NCI-H1092 treated with DMSO at 0.1 percent for 48 hours (cell line): ENCODE measurements around the gene MLLT10.
"Not testable (repeated sequence)": the region's sequence is repeated elsewhere in the genome, so short reads cannot be mapped to it uniquely, and the experiment has no call there.

Experiments used
- DNase-seq: peaks from one replicate; lab custom pipeline; 2025; lab: John Stamatoyannopoulos, UW

MLLT10 gene

DNA sequence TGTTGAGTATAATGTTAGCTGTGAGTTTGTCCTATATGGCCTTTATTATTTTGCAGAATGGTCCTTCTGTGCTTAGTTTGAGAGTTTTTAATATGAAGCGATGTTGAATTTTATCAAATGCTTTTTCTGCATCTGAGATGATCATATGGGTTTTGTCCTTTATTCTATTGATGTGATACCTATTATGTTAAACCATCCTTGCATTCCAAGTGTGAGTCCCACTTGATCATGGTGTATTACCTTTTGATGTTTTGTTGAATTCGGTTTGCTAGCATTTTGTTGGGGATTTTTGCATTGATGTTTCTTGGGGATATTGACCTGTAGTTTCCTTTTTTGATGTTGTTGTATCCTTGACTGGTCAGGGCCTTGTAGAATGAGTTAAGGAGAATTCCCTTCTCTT, 166.4 kb downstream of the MLLT10 start:
- no peak for DNase-seq

DNA sequence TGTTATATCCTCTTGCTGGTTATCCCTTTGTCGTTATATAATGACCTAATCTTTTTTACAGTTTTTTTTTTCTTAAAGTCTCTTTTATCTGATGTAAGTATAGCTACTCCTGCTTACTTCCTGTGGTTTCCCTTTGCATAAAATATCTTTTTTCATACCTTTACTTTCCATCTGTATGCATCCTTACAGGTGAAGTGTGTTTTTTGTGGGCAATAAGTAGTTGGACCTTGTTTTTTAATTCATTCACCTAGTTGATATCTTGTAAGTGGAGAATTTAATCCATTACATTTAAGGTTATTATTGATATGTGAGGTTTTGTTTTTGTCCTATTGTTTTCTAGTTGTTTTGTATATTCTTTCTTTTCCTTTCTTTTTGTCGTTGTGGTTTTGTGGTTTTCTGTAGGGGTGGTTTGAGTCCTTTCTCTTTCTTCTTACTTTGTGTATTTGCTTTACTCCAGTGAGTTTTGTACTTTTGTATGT, 168.6 kb downstream of the MLLT10 start:
- DNase-seq, result no peak

DNA sequence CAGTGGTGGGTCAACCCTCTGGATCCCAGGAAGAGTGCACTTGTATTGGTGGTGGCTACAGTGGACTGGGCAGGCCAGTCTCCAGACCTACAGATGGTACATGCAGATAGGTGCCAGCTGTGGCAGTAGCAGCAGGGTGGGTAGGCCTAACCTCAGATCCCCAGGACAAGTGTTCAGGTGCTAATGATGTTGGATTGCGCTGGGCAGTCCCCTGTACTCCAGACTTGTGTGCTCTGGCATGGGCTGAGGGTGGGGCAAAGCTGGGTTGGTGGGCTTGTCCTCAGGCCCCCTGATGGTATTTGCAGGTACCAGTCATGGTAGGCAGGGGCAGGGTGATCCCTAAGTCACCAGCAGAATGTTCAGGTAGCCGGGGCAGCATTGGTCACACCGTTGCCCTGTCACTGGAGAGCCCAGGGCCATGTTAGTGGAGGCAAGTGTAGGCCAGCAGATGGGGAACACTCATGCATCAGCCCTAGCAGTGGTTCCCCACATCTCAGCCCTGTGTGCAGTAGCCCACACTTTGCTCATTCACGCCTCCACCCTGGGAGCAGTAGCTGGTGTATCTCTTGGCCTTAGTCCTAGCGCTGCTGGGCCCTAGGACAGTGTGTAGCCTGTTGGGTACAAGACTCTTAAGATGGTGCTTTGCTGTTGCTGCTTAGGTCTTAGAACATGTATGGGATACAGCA, 171.3 kb downstream of the MLLT10 start:
- DNase-seq, result no peak

DNA sequence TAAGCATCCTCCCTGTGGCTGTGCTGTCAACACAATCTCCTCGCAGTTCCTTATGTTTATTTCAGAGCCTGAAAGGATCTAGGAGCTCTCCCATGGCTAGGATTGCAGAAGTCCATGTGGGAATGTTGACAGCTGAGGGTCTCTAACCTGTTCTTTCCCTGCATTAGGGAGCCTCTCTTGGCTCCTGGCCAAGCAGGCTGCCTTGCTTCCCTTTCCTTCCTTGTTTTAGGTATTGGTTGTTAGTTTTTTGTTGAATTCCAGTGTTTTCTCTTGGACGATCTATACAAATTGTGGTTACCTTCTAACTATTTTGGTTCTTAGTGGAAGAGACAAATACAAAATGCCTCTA, 171.8 kb downstream of the MLLT10 start:
- DNase-seq, result no peak

DNA sequence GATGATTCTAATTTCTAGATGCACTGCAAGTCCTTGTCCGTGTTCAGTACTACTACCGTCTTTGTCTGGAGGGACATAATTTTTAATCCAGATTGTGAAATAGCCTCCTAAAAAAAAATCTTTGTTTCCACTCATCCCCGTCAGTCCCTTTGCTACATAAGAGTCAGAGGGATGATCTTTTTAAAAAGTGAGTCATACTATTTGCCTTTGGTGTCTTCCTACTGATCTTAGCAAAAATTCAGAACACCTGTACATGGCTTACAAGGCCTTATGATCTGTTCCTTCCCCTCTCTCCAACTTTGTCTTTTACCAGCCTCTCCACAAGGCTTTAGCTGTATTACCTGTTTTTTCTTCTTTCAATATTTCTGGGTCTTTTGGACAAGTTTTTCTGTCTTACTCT, 173.5 kb downstream of the MLLT10 start:
- DNase-seq, result no peak

DNA sequence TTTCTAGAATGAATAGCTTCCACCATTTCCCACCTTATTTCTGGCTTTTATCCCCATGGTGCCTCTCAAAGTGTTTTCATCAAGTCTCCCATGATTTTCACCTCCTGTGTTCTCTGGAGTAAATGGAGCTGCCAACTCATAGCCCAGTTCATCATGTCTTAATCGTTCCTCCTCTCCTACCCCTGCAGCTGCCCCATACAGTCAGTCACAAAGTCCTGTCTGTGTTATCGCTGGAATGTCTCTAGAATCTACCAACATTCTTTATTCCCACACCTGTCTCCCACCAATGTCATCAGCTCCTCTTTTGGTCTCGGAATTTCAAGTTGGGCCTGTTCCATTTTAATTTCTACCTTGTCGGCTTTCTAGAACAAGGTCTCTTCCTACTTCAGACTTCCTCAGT, 178.9 kb downstream of the MLLT10 start:
- no peak for DNase-seq

DNA sequence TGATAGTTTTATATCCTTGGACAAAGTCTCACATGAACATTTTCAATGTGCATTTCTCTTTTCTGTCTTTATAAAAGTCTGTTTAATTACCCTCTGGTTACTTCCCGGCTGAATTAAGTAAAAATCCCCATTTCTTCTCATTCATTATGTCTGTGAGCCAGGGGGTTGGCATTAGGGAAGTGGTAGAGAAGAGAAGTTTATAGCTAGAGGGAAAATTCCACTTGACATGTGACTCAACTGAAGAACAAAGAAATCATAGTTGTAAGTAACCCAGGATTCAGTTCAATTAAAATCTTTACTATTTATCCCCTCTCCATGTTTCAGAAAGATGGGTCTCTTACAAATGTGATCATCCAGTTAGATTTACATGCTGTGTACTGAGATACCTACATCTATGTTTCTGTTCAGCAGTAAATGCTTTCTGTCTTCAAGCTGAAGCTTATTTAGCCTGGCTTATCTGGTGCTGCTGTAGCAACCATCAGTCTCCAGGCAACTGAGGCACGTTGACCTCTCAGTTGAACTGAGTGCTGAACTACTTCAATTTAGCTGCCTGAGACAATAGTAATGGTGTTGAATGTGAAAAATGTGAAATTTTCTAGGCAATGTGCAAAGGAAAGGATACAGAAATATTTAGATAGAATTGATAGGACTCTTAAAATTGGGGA, 181.6 kb downstream of the MLLT10 start:
- no peak for DNase-seq

DNA sequence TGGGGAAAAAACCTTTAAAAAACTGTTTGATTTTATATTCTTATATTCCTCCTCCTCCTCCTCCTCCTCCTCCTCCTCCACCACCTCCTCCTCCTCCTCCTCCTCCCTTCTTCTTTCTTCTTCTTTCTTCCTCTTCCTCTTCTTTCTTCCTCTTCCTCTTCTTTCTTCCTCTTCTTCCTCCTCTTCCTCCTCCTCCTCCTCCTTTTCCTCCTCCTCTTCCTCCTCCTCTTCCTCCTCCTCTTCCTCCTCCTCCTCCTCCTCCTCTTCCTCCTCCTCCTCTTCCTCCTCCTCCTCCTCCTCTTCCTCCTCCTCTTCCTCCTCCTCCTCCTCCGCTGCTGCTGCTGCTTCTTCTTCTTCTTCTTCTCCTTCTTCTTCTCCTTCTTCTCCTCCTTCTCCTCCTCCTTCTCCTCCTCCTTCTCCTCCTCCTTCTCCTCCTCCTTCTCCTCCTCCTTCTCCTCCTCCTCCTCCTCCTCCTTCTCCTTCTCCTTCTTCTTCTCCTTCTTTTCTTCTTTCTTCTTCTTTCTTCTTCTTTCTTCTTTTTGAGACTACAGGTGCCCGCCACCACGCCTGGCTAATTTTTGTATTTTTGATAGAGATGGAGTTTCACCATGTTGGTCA, 183.5 kb downstream of the MLLT10 start:
- DNase-seq, result not testable (repeated sequence)

DNA sequence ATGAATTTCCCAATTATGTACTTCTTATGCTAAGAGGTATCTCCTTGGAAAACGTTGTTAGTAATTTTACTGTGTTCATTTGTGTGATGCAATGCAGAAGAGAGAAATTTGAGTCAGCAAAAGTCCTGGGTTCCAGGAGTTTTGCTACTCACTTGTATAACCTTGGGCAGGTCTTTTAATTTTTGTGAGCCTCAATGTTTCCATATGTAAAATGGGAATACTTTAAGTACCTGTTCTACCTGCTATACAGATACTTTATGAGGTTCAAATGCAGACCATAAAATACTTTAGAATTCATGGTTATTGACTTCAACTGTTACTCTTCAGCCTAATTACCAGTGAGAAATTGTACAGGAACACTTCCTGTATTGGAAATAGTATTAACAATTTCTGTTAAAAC, 185.5 kb downstream of the MLLT10 start:
- DNase-seq, result no peak

DNA sequence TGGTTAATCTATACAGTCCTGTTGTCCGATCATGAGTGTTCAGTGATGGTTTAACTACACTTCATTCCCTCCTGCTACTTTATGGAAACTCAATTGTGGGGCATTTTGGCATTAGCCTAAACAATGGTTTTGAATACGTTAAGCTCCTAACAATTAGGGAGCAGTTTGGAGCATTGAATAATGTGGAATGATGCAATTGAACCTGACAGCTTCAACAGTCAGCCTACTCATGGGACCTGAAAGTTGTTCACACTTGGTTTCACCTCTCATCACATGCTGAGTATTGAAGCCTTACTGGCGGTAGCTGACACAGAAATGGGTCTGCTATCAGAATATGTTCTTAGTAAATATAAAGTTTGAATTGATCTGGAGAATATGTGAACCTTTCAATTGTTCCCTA, 186.1 kb downstream of the MLLT10 start:
- no peak for DNase-seq

DNA sequence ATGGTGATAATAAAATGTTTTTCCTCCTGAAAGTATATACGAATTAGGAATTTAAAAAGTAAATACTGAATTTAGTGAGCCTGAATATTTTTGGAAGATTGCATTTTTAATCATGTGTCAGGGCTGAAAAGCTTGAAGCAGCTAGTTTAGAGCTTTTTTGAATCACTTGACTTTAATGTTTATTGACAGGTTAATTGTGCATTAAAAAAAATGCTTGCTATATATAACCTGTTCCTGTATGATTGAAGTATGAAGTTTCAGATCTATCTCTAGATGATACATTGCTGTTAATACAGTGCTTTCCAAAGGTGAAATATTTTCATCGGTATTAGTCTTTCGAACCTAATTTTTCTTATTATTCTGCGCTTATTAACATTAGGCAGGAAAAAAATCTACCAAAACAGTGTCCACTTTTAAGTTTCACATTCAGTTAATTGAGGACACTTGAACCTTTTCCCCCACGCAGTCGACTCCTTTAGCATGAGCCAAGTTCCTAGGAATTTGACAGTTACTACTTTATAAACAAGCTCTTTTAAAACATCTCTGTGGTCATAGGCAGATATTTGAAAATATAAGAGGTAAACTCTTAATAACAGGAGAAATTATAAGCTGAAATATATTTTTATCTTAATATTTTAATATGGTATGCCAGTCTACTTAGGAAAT, 187.1 kb downstream of the MLLT10 start:
- DNase-seq, result no peak

DNA sequence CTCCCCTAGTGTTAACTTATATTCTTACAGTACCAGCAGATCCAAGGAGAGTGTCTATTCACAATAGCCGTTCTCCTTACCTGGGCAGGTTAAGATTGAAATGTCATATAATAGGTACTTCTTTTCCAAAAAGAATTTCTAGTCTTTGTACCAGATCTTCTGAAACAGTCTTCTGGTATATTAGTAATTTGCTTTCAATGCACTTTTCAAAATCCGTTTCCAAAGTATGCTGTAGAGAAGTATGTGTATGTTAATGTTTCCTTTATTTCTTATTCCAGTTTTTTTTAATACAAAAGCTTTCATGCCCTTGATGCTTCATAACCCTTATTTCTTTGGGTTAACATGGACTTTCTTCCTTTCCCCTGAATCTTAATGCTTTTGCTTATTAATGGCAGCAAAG, 188.2 kb downstream of the MLLT10 start:
- no peak for DNase-seq

DNA sequence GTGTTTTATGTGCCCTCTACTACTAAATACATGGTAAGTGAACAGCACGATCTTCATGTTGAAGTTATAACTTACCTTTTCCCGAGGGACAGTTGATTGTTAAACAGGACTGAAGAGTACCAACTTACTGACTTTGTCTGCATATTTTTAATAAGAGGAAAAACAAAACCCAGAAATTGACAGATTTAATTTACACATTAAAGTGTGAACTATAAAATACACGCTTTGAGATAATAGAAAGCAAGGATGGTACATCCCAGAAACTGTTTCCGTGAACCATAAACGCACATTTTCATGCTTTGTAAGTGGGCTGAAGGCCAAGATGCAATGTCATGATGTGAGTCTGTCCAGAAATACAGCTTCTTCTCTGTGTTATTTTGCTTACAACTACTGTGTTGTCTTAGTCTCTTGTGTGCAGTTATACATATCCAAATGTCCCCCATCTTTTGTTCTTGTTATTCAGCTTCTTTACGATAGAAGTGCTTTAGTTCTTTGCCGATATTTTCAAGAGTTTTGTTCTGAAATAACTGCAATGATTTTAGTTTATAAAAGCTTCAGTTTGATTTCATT, 190.1 kb downstream of the MLLT10 start:
- DNase-seq, result no peak

DNA sequence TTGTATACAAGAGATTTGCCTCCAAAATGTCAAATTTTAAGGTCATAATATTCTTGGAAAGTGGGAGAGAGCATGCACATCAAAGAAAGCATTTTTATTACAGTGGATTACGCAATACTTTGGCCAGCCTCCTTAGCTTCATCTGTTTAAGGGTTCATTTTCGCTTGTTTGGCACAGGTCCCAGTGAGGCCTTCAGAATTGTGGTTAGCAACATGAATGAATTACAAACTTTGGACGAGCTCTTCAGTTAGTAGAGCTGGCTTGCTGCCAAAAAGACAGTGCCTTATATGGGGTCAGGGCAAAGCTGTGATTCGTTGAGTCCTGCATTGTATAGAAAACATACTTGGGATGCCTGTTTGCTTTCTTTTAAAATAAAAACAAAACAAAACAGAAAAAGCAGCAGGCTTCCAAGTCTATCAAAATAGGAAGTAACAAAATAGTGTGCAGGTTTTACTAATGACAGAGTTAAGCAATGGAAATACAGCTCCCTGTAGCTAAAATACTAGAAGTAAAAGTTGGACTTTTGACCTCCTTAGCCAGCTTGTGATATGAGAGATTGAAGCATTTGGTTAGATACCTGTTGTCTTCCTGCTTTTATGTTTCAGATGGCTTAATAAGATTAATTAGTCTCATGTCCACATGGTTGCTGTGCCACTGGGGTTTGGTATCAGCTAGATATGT, 190.8 kb downstream of the MLLT10 start:
- DNase-seq, result peak; percentile 95

DNA sequence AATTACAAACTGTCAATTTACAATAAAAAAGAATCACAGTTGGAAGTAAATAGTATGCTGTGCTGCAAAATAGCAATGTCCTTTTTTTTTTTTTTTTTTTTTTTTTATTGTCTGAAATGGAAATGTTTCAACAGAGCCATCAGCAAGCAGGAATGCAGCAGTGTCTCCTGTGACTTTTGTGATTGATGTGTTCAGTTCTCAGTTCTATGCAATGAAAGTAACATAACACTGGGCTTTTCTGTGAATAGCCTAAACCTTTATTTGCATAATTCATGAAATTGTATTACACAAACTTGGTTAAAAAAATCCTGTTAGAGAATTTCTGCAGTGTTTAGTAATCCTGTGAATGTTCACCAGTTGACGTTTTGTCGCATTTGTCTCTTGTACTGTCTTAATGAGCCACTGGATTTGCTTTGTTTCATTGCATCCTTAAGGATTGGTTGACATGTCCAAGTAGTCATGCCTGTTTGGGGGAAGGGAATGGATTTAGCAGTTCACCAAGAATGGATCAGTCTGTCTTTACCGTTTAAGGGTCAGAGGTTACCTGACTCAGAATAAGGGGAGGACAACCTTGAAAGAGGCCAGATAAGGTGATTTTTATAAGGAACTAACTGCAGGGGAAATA, 192.7 kb downstream of the MLLT10 start:
- DNase-seq, result no peak

DNA sequence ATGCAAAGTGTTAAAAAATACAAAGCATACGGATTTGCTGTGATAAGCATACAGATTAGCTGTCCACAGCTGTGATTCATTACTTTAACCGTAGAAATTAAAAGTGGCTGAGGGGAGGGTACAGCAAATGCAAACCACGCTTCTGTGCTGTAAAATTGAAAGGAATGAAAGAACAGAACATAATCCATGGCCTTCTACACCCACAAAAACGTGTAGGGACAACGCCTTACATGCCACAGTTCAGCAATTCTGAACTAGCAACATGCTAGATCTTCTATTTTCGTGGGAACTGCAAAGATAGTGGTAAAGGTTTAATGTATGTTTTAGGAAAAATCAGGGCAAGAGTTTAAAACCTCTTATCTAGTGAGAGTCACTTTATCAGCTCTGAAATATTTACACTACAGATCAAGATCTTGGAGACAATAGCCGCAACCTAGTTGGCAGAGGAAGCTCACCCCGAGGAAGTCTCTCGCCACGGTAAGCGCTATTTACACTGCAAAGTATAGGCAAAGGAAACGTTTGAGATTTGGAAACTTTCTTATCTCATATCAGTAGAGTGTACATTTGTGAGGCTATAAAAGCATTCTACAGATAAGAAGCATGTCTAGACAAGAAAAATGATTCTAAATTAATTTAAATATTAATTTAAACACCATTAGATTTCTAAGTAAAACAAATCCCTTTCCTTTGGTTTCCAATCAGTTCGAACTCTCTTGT, 193.6 kb downstream of the MLLT10 start:
- DNase-seq, result no peak

DNA sequence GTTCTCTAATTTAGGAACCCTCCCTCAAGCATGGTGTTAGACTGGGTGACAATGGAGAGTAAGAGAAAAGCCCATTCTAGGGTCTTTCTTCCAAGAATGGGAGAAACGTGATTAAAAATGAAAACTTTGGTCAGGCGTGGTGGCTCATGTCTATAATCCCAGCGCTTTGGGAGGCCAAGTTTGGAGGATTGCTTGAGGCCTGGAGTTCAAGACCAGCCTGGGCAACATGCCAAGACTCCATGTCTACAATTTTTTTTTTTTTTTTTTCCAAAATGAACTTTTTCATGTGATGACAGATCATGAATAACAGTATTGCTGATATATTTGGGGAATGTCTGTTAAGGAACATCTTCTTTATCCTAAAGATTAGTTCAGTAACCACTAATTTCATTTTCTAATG, 194.6 kb downstream of the MLLT10 start:
- DNase-seq, result no peak

DNA sequence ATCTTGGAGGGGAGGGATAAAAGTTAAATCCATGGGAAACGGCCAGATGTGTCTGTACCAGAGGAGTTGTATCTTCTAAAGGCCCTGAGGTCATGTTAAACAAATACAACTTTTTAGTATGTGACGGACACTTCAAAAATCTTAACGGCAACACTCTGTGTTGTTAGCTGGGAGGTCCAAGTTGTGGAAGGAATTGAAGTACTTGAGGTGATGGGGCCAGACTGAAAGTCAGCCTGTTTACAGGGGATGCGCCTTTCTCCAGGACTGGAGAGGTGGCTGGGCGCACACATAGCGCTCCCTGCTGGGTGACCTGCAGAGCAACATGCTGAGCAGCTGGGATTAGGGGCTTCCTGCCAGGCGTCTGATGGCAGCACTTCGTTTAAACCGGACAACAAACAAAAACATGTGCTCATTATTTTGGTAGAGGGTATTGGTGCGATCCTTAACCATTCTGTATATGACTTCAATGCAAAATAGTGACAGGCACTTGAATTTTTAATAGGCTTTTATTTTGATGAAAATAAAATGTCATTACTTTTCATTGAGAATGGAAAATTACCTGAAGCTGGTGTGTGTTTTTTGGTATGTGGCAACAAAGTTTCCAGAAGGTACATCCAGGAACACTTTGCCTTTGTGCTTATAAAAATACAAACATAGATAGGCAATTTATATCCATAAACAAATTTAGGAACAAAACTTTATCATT, 198.2 kb downstream of the MLLT10 start:
- peak; percentile 53 for DNase-seq

DNA sequence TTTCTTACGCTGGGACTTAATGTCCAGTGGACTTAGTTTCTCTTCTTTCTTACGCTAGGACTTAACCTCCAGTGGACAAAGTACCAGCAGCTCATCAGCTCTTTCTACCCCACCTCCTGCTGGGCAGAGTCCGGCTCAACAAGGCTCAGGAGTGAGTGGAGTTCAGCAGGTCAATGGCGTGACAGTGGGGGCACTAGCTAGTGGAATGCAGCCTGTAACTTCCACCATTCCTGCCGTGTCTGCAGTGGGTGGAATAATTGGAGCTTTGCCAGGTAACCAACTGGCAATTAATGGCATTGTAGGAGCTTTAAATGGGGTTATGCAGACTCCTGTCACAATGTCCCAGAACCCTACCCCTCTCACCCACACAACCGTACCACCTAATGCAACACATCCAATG, 199.7 kb downstream of the MLLT10 start:
- DNase-seq, result no peak

DNA sequence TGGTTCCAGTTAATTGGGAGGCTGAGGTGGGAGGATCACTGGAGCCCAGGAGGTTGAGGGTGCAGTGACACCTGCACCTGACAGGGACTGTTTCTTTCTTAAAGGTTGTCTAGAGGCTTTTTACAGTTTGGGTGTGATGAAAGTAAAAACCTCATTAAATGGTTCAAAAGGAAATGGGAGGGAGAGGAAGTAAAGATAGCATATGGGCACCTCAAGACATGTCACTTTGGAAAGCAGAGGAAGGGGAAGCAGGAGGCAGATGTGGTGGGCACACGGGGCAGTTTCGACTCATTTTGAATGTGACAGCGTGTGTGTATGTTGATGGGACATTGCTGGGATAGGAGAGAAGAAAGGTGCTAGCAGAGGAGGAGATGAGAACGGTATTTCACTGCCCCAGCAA, 203.1 kb downstream of the MLLT10 start:
- no peak for DNase-seq
